Jurkat, Clone E6-1 (cell line): ENCODE results near the gene RAB3C.
A peak's percentile ranks its signal among the peaks of the same experiment; 100 is the strongest.

Source experiments
- DNase-seq: peaks from one replicate; pipeline ENCODE4 v3.0.0-alpha.2; 2011; ENCODE audit warnings: low read depth, low spot score
- H3K4me3 ChIP-seq: 2 replicates; pipeline ENCODE4 v1.5.1; 2011; ENCODE audit warnings: mild to moderate bottlenecking, low read length, control low read depth, moderate library complexity

Gene RAB3C

GRCh38 chr5:58890701-58891085 is 307.8 kb downstream of the RAB3C start:
- no peak overlapping the region for H3K4me3 ChIP-seq
- DNase-seq, result no peak

GRCh38 chr5:58891086-58891970 is 308.5 kb downstream of the RAB3C start:
- H3K4me3 ChIP-seq, result no peak overlapping the region
- DNase-seq, result peak; percentile 28

GRCh38 chr5:58891971-58892343 is 309.1 kb downstream of the RAB3C start:
- H3K4me3 ChIP-seq, result no peak overlapping the region

GRCh38 chr5:58893551-58893950 is 310.7 kb downstream of the RAB3C start:
- H3K4me3 ChIP-seq, result no peak overlapping the region
- DNase-seq, result no peak

More at GRCh38 chr5:58891971-58892343, 309.1 kb downstream of the RAB3C start:
- no peak for DNase-seq

GRCh38 chr5:58898006-58898405 is 315.1 kb downstream of the RAB3C start:
- H3K4me3 ChIP-seq, result no peak overlapping the region
- no peak for DNase-seq

GRCh38 chr5:58898538-58898937 is 315.7 kb downstream of the RAB3C start:
- DNase-seq, result no peak

GRCh38 chr5:58901271-58901670 is 318.4 kb downstream of the RAB3C start:
- H3K4me3 ChIP-seq, result no peak overlapping the region
- DNase-seq, result no peak

More at GRCh38 chr5:58898538-58898937, 315.7 kb downstream of the RAB3C start:
- H3K4me3 ChIP-seq, result no peak overlapping the region

- H3K4me3 ChIP-seq, result no peak overlapping the region
- no peak for DNase-seq
These were observed 319.4 kb downstream of the RAB3C start for GRCh38 chr5:58902305-58902704.

- H3K4me3 ChIP-seq, result no peak overlapping the region
- DNase-seq, result no peak
These were observed 319.9 kb downstream of the RAB3C start for GRCh38 chr5:58902765-58903164.

- H3K4me3 ChIP-seq, result no peak overlapping the region
- DNase-seq, result no peak
These were observed 321.9 kb downstream of the RAB3C start for GRCh38 chr5:58904737-58905136.

GRCh38 chr5:58905944-58906343 is 323.1 kb downstream of the RAB3C start:
- no peak for DNase-seq
- no peak overlapping the region for H3K4me3 ChIP-seq
